GM08714 (cell line): ENCODE data around the gene TERB2.
"Not testable (repeated sequence)": the region's sequence is repeated elsewhere in the genome, so short reads cannot be mapped to it uniquely, and the experiment has no call there.

Experiments used
- H3K4me3 ChIP-seq: fragments of 200-500 bp; sonication (Bioruptor generic); 2 replicates; pipeline ENCODE4 v1.5.1; 2014; ENCODE audit warnings: mild to moderate bottlenecking, low read length, inconsistent platforms
- ZNF274 ChIP-seq: IDR thresholded peaks from 2 replicates; pipeline ENCODE4 v1.6.1; 2012; ENCODE audit warnings: mild to moderate bottlenecking, low read depth, low read length

Gene TERB2

GRCh38 chr15:44999105-44999504 lies 42.6 kb downstream of the TERB2 start:
- H3K4me3 ChIP-seq: no peak overlapping the region
- TF ChIP-seq ZNF274: no peak

DNA sequence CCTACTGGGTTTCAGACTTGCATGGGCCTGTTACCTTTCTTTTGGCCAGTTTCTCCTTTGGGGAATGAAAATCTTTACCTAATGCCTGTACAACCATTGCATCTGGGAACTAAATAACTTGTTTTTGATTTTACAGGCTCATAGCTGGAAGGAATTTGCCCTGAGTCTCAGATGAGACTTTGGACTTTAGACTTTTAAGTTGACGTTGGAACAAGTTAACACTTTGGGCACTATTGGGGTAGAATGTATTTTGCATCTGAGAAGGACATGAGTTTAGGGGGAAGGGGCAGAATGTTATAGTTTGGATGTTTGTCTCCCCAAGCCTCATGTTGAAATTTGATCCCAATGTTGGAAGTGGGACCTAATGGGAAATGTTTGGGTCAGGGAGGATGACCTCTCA lies 44.7 kb downstream of the TERB2 start:
- not testable (repeated sequence) for H3K4me3 ChIP-seq

DNA sequence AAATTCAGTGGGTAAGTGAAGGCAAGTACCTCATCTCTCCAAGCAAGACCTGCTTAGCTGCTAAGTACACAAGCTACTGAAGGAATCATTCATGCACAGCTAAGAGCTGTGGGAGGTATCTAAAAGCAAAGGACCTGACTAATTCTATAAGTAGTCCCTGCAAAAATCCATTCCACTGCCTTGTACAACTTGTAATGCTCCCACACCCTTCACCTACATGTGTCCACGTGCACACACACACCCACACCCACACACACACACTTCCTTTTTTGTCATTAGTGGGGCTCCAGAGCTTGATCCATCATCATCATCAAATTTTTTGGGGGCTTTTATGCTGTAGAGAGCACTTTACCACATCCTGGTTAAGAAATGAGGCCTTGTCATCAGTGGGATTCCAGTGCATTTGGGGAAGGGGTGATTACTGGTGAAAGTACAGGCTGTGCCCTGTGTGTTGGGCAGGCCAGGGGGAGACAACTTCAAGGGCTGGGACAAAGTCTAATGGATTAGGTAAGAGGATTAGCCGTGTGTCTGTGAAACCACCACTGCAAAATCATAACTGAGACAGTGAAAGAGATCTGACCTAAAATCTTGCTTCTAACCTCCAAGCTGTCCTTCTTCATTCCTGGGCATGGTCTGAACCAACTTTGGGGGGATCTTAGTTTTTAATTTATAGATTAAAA lies 47.4 kb downstream of the TERB2 start:
- H3K4me3 ChIP-seq: not testable (repeated sequence)

DNA sequence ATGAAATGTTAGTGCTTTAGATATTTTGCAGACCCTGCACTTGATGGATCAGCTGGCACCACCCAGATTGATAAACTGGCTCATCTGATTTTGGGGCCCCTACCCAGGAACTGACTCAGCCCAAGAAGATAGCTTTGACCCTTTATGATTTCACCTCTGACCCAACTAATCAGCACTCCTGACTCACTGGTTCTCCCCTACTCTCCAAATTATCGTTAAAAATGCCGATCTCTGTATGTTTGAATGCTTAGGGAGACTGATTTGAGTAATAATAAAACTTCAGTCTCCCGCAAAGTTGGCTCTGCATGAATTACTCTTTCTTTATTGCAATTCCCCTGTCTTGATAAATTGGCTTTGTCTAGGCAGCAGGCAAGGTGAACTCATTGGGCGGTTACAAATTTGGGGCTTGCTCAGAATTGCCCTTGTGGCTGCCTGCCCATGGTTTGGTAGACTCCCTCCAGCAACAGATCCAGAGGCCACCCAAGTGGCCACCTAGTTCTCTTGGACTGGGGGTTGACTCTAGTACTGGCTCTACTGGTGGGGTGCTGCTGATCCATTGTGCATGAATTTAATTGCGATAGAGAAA lies 48.2 kb downstream of the TERB2 start:
- H3K4me3 ChIP-seq: not testable (repeated sequence)

- no peak overlapping the region for H3K4me3 ChIP-seq
- TF ChIP-seq ZNF274: no peak
These were observed 52.6 kb downstream of the TERB2 start for GRCh38 chr15:45009046-45009445.

- H3K4me3 ChIP-seq: not testable (repeated sequence)
These were observed 58.6 kb downstream of the TERB2 start for GRCh38 chr15:45015114-45015513.

GRCh38 chr15:45020222-45020900 lies 63.9 kb downstream of the TERB2 start:
- not testable (repeated sequence) for H3K4me3 ChIP-seq

GRCh38 chr15:45020901-45021259 lies 64.4 kb downstream of the TERB2 start:
- not testable (repeated sequence) for H3K4me3 ChIP-seq

DNA sequence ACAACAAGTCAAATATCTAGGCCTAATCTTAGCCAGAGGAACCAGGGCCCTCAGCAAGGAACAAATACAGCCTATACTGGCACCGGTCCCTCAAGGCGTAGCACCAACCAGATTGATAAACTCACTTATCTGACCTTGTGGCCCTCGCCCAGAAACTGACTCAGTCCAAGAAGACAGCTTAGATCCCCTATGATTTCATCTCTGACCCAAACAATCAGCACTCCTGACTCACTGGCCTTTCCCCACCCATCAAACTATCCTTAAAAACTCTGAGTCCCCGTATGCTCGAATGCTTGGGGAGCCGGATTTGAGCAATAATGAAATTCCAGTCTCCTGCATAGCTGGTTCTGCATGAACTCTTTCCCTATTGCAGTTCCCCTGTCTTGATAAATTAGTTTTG lies 64.9 kb downstream of the TERB2 start:
- TF ChIP-seq ZNF274: no peak
- no peak overlapping the region for H3K4me3 ChIP-seq

- no peak for TF ChIP-seq ZNF274
- peak within 1 kb of the TSS; percentile 78 for H3K4me3 ChIP-seq
These were observed 66.6 kb downstream of the TERB2 start, which contains the start of gene SORD for GRCh38 chr15:45022871-45023658. SORD (plus strand) TSS chr15:45023195; CDS start chr15:45023284, 89 bp downstream.

DNA sequence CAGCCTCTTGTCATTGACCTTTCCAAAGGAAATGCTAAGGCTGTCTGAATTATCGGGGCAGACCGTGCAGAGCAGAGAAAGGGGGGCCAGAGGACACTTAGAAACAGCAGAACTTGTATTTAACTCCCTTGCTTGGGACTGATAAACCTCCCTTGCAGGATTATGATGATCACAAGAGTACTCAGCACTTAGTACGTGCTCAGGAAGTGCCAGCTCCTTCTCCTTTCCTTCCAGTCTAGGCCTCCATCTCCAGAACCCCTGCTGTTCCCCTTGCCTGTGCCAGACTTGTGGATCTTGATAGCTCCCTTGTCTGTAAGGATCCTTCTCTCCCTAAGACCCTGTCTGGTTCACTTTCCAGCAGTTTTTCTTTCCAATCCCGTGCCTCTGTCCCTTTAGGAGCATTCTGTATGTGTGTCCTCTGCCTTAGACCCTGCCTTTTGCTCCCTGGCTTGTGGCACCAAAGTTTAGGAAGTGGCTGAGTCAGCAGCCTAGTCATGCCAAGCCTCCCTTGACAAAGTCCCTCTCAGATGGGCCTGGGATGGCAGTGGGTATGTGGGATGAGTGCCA lies 67.3 kb downstream of the TERB2 start:
- no peak for TF ChIP-seq ZNF274
- H3K4me3 ChIP-seq: peak overlapping the region; percentile 78; the same call in 1 of the 2 replicates

- H3K4me3 ChIP-seq: not testable (repeated sequence)
These were observed 68.2 kb downstream of the TERB2 start for GRCh38 chr15:45024649-45025048.

- H3K4me3 ChIP-seq: not testable (repeated sequence)
These were observed 69.1 kb downstream of the TERB2 start for GRCh38 chr15:45025627-45026026.

DNA sequence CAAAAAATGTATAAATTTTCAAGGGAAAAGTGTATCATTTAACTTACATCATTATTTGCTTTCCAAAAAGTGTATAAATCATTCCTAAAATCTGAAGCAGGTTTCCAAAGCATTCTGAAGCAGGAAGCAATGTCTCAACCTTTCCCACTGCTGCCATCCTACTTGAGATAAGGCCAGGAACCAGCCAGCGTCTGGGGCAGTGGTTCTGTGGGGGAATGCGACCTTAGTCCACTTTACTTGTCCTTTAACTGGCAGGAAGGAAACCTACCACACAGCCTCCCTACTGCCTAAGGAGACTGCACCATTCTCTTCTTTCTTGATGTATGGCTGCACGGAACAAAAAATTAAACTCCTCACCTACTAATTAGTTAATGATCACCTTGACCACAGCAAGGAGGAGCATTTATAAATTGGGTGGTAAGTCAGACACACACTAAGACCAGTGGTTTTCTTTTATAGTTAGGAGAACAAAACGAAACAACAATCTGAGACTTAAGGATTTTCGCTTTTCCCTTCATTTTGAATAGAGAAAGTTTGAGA lies 70.2 kb downstream of the TERB2 start:
- H3K4me3 ChIP-seq: no peak overlapping the region
- no peak for TF ChIP-seq ZNF274

GRCh38 chr15:45027220-45027619 lies 70.7 kb downstream of the TERB2 start:
- H3K4me3 ChIP-seq: no peak overlapping the region
- no peak for TF ChIP-seq ZNF274
